SU-DHL-6 (cell line): Measurements from ENCODE around the gene SRCAP.

Experiments used
- H2AFZ ChIP-seq: fragments of 200-600 bp; sonication (generic); 2 replicates; pipeline ENCODE4 v1.6.1; 2014; ENCODE audit warnings: low read depth, mild to moderate bottlenecking, moderate library complexity, mixed read lengths, antibody characterized with exemption, low read length; ENCODE audit not compliant: severe bottlenecking
- H3F3A ChIP-seq: fragments of 200-600 bp; shearing (Covaris generic); 2 replicates; pipeline ENCODE4 v1.6.0; 2016; ENCODE audit warnings: antibody characterized with exemption, mild to moderate bottlenecking; ENCODE audit not compliant: insufficient read depth
- H3K27ac ChIP-seq: fragments of 200-600 bp; sonication (generic); 2 replicates; pipeline ENCODE4 v1.5.1; 2016; ENCODE audit warnings: low read depth, mild to moderate bottlenecking, low read length, moderate library complexity, mixed read lengths
- H3K27me3 ChIP-seq: fragments of 200-600 bp; sonication (generic), shearing (Covaris generic); 2 replicates; pipeline ENCODE4 v1.6.0; 2014; ENCODE audit warnings: mild to moderate bottlenecking, low read length
- H3K36me3 ChIP-seq: fragments of 200-600 bp; sonication (generic); 2 replicates; pipeline ENCODE4 v1.6.1; 2014; ENCODE audit warnings: mild to moderate bottlenecking, low read length, mixed read lengths
- H3K4me2 ChIP-seq: fragments of 300-600, 200-600 bp; shearing (Covaris generic), sonication (generic); 2 replicates; pipeline ENCODE4 v1.6.0; 2014; ENCODE audit warnings: low read length, low read depth, mild to moderate bottlenecking; ENCODE audit not compliant: poor library complexity, severe bottlenecking
- H3K4me3 ChIP-seq: fragments of 200-600 bp; sonication (generic); 2 replicates; pipeline ENCODE4 v1.5.1; 2014; ENCODE audit warnings: antibody characterized with exemption, low read length, mild to moderate bottlenecking, mixed read lengths; ENCODE audit not compliant: insufficient read depth, poor library complexity, severe bottlenecking
- H3K79me2 ChIP-seq: fragments of 200-600 bp; sonication (generic); 2 replicates; pipeline ENCODE4 v1.6.1; 2014; ENCODE audit warnings: mild to moderate bottlenecking, low read length, moderate library complexity; ENCODE audit not compliant: insufficient read depth
- H3K9ac ChIP-seq: fragments of 200-600 bp; sonication (generic); 2 replicates; pipeline ENCODE4 v1.7.0; 2014; ENCODE audit warnings: mild to moderate bottlenecking, low read length
- H3K9me2 ChIP-seq: fragments of 200-600 bp; sonication (generic); replicated peaks from 2 replicates; pipeline ENCODE4 v1.6.1; 2014; ENCODE audit warnings: low read length; ENCODE audit not compliant: insufficient read depth
- H3K9me3 ChIP-seq: fragments of 200-600 bp; sonication (generic); 2 replicates; pipeline ENCODE4 v1.6.1; 2014; ENCODE audit warnings: low read length, mixed read lengths; ENCODE audit not compliant: insufficient read depth
- H4K20me1 ChIP-seq: fragments of 200-600 bp; sonication (generic); 2 replicates; pipeline ENCODE4 v1.6.1; 2014; ENCODE audit warnings: low read depth, mild to moderate bottlenecking, antibody characterized with exemption, low read length, moderate library complexity, mixed read lengths
- CTCF ChIP-seq: fragments of 200-600 bp; sonication (generic); IDR thresholded peaks from one replicate; pipeline ENCODE4 v1.5.1; 2017; ENCODE audit warnings: antibody characterized with exemption, mild to moderate bottlenecking, low read length, moderate library complexity; ENCODE audit not compliant: insufficient read depth, poor library complexity, severe bottlenecking
- EZH2phosphoT487 ChIP-seq: fragments of 200-600 bp; sonication (generic), shearing (Covaris generic); conservative IDR thresholded peaks from 2 replicates; pipeline ENCODE4 v1.6.1; 2018; ENCODE audit warnings: mild to moderate bottlenecking, antibody characterized with exemption, low read length, moderate library complexity, mixed read lengths

SRCAP gene

GRCh38 chr16:30678586-30678970 is 20.4 kb upstream of the SRCAP start:
- H3K27me3 ChIP-seq: no peaks in the 10 kb centered on the region

GRCh38 chr16:30680326-30680725 is 18.6 kb upstream of the SRCAP start:
- Histone ChIP-seq H3K9me3 (no peaks in the 10 kb centered on the region), H3F3A (no peaks in the 10 kb centered on the region), H3K27ac (no peak overlapping the region), H3K4me3 (no peak overlapping the region), H3K9ac (no peak overlapping the region), H3K27me3 (no peaks in the 10 kb centered on the region), H3K9me2 (no peaks in the 10 kb centered on the region), H3K36me3 (no peaks in the 10 kb centered on the region), H2AFZ (no peak overlapping the region), H3K4me2 (no peak overlapping the region), H4K20me1 (no peaks in the 10 kb centered on the region), H3K79me2 (no peaks in the 10 kb centered on the region)
- TF ChIP-seq CTCF: no peak
- TF ChIP-seq EZH2phosphoT487: no peak

More at GRCh38 chr16:30678586-30678970, 20.4 kb upstream of the SRCAP start:
- H3K36me3 ChIP-seq: no peaks in the 10 kb centered on the region
- no peak overlapping the region for H2AFZ ChIP-seq
- no peak overlapping the region for H3K4me3 ChIP-seq
- H3K9me3 ChIP-seq: no peaks in the 10 kb centered on the region
- H3F3A ChIP-seq: no peaks in the 10 kb centered on the region
- no peaks in the 10 kb centered on the region for H4K20me1 ChIP-seq
- no peak for TF ChIP-seq CTCF
- TF ChIP-seq EZH2phosphoT487: no peak
- H3K4me2 ChIP-seq: no peak overlapping the region
- no peaks in the 10 kb centered on the region for H3K9me2 ChIP-seq
- no peak overlapping the region for H3K27ac ChIP-seq
- no peak overlapping the region for H3K9ac ChIP-seq
- no peaks in the 10 kb centered on the region for H3K79me2 ChIP-seq

- Histone ChIP-seq H3K9me3 (no peaks in the 10 kb centered on the region), H4K20me1 (no peaks in the 10 kb centered on the region), H3K4me3 (no peak overlapping the region), H2AFZ (no peak overlapping the region), H3K79me2 (no peaks in the 10 kb centered on the region), H3K4me2 (no peak overlapping the region), H3K27me3 (no peaks in the 10 kb centered on the region), H3F3A (no peaks in the 10 kb centered on the region), H3K9ac (no peak overlapping the region), H3K27ac (no peak overlapping the region), H3K9me2 (no peaks in the 10 kb centered on the region), H3K36me3 (no peaks in the 10 kb centered on the region)
- TF ChIP-seq CTCF (no peak), EZH2phosphoT487 (no peak)
These were observed 10.3 kb upstream of the SRCAP start for GRCh38 chr16:30688701-30689100.

- Histone ChIP-seq H3K9me3 (no peaks in the 10 kb centered on the region), H3K9me2 (no peaks in the 10 kb centered on the region), H4K20me1 (no peaks in the 10 kb centered on the region), H3K27me3 (no peaks in the 10 kb centered on the region), H3K9ac (no peak overlapping the region), H3K4me3 (no peak overlapping the region), H2AFZ (no peak overlapping the region), H3K79me2 (no peaks in the 10 kb centered on the region), H3K36me3 (no peaks in the 10 kb centered on the region), H3K4me2 (no peak overlapping the region), H3K27ac (no peak overlapping the region), H3F3A (no peaks in the 10 kb centered on the region)
- TF ChIP-seq CTCF (no peak), EZH2phosphoT487 (no peak)
These were observed 7.1 kb upstream of the SRCAP start for GRCh38 chr16:30691907-30692306.
